NCI-H1048 (cell line): Measurements from ENCODE around the gene JPH3.

Source experiments
- DNase-seq: peaks from one replicate; lab custom pipeline; 2025; lab: John Stamatoyannopoulos, UW

JPH3 gene

DNA sequence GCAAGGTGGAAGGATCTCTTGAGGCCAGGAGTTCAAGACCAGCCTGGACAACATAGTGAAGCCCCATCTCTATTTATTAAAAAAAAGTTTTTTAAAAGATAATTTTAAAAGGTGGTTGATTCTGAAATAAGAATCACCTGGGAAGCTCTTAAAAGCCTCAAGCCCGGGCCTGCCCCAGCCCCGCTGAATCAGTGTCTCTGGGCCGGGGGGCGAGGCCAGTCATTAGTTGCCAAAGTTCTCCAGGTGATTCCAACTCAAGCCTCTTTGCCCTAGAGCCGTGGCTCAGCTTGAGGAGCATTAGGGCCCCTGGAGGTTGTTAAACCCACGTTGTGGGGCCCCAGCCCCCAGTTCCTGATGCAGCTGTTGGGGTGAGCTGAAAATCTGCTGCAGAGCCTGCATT is 24.6 kb downstream of the JPH3 start:
- DNase-seq = no peak

DNA sequence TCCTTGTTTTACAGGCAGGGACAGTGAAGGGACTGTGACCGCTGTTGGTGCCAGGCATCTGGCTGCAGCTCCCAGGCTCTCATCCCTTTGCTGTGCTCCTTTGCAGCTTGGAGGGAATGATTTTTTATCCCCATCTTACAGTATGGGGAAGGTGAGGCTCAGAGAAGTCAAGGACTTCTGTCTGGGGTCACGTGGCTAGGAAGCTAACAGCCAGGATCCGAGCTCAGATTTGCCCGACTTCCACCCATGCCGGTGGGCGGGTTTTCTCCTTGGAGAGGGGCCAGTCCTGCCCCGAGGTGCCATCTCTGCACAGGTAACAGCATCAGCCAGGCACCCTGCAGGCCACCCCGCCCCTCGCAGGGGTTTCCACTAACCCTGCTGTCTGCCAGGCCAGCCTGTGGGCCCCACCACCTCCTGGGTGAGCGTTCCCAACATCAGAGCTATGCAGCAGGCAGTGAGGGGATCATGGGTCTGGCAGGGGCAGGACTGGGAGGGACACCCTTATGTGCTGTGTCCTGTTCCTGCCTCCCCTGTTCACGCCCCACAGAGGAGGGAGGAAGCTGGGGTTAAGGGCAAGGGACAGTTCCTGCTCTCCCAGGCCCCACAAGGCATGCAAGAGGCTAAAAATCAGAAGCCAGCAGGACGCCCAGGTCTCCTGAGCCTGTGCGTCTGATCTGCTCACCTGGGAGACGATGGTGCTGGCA is 25.4 kb downstream of the JPH3 start:
- no peak for DNase-seq

DNA sequence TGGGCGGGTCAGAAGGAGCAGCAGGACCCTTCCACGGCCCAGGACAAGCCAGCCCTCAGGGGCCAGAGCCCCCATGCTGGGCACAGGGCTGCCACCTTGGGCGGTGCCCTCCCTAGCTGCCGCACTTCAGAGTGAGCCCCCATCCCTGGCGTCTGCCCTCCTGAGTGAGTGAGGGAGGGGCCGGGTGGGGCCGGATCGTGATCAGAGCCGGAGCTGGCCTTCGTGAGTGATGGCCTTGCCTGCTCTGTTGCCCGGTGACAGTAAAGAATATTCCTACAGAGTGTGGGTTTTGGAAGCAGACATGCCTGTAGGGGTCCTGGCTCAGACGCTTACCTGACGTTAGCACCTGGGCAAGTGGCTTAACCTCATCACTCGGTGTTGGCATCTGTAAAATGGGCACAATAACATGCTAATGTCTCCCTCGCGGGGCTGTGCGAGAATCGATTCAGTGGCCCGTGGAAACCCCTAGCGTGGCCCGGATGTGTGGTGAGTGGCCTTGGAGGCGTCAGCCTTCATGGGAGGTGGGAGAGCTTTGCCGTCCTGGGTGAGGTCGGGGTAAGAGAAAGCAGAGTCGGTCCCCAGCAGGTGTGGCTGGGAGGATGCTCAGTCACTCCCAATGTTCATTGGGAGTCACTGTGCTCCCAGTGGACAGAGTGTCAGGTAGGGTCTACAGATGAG is 26.1 kb downstream of the JPH3 start:
- DNase-seq = no peak

DNA sequence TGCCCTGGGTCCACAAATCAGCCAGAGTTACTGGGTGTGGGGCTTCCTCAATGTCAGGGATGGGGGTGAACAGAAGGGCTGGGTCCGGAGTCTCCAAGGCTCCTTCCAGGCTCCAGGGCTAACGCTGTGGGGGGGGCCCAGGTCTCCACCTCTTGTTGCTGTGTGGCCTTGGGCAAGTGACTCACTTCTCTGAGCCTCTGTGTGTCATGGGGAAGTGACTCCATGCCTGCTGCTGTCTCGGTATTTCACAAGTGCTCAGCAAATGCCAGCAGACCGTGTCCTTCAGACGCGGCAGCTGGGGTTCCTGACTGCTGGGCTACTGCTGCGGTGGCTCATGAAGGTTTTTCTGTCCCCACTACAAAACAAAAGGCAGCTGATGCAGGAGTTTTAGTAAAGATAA is 26.6 kb downstream of the JPH3 start:
- no peak for DNase-seq

DNA sequence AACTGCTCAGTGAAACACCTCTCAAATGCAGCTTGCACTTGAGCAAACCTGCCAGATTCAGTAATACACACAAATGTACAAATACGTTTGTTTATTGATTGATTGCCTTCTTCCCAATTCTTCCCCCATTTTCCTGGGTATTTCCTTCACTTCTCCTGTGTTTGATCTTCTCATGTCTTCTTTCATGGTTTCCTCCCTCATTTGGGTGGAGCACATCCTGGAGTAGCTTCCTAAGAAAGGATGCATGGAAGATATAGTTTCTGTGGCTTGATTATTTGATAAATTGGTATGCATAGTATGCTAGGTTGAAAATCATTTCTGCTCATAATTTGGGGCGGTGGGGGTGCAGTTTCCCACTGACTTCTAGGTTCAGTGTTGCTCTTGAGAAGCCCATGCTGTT is 28.8 kb downstream of the JPH3 start:
- no peak for DNase-seq

DNA sequence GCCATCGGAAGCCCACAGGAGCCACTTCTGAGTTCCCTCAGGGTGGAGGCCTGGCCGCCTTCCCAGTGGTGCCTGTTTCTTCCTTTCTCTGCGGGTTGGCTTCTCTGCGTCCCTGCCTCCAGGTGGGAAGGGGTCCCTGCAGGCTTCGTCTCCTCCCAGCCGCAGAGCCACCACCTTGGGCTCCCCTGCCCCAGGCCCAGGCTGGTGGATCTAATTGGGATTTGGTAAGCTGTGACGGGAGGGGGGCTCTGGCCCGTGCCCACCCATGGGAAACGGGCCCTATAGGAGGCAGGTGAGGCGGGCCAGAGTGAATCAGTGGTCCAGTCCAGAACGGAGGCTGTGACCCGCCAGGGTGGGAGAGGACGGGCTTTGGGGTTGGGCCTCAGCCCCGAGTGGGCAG is 32.1 kb downstream of the JPH3 start:
- DNase-seq = no peak

DNA sequence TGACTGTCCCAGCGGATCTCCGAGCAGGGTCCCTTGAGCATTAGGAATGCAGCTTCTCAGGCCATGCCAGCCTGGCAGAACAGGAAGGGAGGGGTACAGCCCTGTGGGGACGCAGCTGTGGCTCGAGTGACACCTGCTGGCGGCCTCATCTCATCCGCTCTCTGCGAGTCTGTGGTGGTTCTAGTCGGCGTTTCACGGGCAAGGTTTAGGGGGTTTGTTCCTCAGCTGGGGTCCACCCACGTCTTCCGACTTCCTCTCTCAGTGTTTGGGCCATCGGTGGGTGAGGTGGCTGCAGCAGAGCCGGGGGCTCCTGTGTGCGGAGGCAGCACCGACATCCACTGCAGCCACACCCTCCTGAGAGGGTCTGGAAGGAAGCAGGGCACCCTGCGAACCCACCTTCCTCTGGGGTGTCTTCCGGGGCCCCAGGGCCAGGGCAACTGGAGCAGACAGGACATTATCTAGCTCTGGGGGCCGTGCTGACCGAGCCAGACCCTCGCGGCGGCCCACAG is 33.3 kb downstream of the JPH3 start:
- no peak for DNase-seq

DNA sequence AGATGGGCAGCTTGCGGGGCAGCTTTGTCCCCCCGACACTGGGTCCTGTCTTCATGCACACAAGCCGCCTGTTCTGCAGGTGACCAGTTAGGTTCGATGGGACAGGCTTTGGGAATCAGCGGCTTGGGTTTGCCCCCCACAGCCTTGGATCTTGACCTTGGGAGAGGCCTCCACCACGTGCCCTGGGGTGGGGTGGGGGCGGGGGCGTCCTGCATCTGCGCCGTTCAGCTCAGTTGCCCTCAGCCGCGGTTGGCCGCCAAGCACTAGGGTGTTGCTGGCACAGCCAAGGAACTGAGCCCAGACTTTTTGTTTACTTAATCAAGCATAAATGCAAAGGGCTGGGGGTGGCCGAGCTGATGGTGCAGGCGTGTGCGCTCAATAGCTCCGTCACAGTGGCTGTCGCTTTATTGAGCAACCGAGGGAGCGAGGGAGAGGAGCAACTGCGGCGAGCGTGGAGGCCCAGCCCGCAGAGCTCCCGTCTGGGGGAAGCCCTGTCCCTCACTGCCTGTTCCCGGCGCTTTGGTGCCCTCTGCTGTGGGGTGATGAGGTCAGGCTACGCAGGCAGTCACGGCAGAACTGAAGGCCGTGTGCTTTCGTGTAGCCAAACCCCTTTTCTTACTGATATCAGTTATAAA is 33.9 kb downstream of the JPH3 start:
- DNase-seq = no peak

DNA sequence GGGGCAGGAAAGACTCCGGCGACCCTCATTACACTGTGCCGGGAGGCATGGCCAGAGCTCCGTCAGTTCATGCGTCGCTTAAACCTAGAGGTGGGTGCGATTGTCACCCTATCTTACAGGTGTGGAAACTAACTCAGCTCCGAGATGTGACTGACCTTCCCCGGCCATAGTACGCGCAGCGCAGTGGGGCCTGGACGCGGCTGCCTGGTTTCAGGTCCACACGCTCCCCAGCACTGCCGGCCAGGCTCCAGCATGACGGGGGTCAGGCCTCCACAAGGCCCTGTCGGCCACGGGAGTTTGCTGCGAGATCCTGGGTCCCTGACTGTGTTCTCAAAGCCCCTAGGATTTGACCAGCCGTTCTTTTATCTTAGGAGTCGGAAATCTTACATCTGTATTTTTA is 34.4 kb downstream of the JPH3 start:
- DNase-seq = no peak

DNA sequence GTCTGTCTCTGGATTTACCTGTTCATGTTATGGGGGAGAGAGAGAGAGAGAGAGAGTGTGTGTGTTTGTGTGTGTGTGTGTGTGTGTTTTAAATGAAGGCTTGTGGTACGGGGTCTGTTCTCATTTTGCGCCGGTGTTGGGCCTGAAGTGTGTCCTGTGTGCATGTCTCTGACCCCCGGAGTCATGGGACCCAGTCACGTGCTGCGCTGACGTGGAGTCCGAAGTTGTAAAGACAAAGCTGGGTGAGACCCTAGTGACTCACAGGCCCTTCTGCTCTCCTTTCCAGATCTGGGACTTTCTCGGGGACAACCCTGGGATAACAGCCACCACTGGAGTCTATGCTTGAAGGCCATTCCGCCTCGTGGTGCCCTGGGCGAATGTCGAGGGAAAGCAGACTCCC is 35.0 kb downstream of the JPH3 start:
- no peak for DNase-seq

DNA sequence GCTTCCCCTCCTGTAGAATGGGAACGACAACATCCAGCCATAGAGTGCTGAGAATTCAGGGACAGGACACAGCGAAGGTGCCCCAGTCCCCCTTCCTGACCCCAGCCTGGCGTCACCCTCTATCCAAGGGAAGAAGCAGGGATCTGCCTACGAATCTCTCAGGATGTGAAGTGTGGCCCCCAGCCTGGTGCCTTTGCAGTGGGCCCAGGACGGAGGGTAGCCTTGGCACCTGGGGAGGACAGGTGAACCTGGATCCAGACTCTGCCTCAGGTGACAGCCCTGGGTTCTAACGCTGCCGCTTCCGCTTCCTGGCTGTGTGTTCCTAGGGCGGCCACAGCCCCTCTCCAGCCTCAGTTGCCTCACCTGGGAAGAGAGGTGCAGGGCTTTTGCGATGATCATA is 36.4 kb downstream of the JPH3 start:
- DNase-seq = no peak

DNA sequence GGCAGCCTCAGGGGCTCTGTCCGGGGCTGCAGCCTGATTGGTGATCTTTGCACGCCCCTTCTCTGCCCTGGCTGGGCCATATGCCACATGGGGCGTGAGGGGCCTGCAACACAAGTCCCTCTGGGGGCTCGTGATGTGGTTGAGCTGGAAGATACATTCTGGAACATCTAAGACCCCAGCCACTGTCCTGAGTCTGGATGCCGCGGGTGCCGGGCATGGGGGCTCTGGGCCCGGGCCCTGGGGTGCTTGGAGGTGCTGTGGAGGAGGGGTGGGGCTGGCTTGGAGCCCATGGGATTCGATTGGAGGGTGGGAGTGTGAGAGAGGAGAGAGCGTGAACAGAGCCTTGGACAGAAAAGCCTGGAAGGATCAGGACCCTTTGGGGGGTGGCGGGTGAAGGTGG is 39.4 kb downstream of the JPH3 start:
- no peak for DNase-seq

DNA sequence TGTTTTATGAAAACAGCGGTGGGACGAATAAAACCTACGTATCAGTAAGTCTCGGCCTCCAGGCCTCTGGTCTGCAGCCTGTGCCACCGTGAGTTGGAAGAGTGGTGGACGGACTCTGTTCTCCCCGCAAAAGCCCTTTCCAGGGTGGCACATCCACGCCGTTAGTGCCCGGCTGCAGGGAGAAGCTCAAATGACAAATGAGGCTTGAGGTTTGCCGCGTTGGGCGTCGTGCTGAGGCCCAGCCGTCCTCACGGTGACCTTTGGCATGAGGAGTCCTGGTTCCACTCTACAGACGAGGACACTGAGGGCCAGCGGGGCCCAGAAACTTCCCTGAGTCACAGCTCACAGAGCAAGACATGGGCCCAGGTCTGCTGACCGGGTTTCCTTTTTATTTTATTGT is 40.2 kb downstream of the JPH3 start:
- no peak for DNase-seq

DNA sequence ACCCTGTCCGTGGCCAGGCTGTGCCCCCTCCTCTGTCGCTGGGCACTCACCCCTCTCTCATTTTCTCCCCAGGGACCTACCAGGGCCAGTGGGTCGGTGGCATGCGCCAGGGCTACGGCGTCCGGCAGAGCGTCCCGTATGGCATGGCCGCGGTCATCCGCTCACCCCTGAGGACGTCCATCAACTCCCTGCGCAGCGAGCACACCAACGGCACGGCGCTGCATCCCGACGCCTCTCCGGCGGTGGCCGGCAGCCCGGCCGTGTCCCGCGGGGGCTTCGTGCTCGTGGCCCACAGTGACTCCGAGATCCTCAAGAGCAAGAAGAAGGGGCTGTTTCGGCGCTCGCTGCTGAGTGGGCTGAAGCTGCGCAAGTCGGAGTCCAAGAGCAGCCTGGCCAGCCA is 41.9 kb downstream of the JPH3 start:
- DNase-seq = no peak

DNA sequence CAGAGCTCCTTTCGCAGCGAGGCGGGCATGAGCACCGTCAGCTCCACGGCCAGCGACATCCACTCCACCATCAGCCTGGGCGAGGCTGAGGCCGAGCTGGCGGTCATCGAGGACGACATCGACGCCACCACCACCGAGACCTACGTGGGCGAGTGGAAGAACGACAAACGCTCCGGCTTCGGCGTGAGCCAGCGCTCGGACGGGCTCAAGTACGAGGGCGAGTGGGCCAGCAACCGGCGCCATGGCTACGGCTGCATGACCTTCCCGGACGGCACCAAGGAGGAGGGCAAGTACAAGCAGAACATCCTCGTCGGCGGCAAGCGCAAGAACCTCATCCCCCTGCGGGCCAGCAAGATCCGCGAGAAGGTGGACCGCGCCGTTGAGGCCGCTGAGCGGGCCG is 42.3 kb downstream of the JPH3 start:
- DNase-seq = no peak

DNA sequence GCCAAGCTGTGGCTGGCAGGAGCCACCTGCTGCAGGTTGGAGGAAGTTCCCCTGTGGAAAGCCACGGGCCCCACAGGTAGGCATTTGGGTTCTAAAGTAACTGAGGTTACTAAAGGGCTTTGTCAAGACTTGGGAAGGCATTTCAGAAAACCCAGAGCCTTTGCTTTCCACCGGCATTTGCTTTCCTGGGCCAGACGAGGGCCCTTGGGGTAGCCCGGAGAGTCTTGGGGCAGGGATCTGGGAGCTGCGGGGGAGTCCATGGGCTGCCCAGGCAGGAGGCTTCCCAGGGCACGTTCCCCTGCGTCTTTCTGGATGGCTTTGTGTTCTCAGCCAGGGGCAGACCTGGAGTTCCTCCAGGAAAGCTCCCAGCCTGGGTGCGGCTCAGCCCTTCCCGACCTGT is 43.5 kb downstream of the JPH3 start:
- DNase-seq = no peak

DNA sequence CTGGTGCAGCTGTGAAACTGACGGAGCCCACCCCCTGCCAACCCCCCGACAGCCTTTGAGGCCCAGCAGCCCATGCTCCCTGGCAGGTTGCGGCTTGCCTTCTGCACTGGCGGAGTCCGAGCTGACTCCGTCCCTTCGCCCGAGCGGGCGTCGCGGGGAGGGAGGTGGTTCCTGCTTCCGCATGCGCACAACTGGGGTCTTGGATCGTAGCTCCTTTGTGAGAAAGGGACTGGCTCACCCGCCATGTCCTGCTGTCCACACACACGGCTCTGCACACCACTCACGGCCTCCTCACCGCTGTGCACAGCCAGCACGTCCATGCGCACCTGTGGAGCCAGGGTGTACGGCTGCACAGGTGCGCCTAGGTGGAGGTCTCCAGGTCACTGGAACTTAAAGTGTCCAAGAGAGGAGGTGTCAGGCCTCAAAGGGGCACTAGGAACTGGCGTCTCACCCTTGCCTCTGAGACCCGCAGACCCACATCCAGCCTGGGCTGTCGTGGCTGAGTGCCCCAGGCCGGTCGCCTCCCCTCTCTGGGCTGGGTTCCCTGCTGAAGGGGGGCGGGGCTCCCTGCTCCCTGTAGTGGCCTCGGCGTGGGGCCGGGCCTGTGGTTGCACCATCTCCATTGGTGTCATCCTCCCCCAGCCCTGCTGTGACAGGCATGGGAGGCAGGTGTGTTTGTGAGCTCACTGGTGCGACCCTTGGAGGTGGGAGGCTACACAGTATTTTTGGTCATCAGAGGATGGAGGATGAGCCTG is 45.3 kb downstream of the JPH3 start:
- no peak for DNase-seq

DNA sequence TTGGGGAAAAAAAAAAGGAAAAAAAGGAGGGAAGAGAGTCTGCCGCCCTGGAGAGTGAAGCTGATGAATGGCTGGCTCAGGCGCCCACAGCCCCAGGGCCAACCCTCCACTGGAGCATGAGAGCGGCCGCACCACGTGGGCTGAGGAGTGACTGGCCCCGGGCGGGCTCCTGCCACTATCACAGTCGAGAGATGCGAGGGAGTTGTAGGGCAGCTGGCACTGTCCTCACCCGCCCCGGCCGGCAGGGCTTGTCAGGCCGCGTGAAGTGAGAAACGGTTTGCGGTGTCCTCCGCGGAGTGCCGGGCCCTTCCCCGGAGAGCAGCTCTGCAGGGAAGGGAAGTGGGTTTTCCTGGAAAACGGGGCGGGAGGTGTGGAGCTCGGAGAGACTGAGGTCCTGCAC is 45.9 kb downstream of the JPH3 start:
- DNase-seq = no peak

DNA sequence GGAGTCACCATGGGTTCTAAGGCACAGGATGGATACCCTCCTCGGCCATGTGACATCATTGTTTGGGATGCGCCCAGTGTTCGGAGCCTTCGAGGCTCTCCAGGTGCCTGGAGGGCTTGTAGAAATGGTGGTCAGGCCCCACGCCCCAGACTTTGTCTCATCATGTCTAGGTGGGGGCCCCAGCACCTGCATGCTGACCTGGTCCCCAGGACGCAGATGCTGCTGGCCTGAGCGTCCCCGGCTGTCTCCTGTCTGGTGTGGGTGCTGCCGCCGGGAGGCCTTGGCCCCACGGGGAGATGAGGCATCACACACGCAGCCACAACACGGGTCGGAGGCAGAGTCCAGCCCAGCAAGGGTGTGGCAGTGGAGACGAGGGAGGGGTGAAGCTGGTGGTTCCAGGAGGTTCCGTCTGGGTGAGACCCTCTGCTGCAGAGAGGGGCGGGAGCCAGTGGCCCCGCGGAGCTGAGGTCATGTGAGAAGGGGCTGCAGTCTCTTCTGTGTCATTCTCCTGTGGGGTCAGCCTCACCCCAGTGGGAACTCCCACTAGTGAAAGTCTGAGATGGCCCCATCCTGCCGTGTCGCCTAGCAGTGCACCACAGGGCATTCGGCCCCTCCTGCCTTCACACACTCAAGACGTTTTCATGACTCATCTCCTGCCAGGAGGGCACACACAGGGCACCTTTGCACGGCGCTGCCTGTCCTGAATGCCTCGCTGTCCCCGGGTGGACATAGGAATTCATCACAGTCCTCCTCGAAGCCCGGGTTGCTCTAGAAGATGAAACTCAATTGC is 46.6 kb downstream of the JPH3 start:
- no peak for DNase-seq

DNA sequence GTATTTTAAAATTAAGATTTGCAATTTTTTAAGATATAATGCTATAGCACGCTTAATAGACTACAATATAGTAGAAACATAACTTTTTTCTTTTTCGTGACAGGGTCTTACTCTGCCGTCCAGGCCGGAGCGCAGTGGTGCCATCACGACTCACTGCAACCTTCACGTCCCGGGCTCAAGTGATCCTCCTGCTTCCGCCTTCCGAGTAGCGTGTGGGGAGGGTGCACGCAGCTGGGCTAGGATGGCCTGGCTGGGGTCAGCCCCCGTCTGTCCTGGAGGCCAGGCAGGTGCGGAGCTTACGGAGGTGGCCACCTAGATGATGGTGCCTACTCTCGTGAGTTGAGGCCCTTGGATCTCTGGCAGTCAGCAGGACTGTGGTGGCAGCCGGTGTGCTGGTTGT is 50.1 kb downstream of the JPH3 start:
- DNase-seq = no peak

DNA sequence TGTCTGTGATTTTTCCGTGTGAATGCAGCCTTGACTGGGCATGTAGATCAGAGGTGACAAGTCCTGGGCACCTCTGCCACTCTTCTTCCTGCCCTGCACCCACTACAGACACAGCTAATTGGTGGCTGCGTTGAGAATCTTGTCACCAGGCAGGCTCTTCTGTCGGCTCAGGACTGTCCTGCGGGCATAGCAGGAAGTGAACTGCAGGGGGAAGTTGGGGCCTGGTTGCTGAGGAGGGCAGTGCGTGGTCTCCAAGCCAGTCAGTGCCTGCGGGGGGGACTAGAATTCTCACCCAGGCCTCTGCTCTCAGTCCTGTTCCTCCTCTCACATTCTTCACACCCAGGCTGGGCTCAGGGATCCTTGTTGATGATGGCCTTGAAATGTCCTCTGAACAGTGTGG is 50.5 kb downstream of the JPH3 start:
- DNase-seq = no peak

DNA sequence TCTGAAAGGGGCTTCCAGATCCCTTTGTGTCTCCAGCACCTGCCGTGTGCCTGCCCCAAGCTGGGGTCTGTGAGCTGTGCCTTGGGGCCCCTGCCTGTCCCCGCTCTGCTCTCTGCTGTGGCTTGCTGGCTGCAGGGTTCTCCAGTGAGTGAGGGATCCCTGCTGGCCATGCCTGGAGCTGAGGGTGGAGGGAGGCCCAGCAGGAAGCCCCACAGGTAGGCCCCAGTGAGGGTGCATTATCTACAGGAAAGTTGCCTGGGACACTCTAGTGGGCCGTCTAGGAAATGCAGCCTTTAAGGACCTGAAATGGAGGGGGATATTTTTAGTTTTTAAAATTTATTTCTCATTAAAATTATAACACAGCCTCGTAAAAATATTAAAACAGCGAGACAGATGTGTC is 50.9 kb downstream of the JPH3 start:
- no peak for DNase-seq
